Endothelial cell of umbilical vein (primary cell): ENCODE data around the gene FTCDNL1. TPM values are rescaled to one million over a fixed set of nuclear protein-coding genes. Genes with fewer than 3 reads are reported as not detected.

Source experiments
- BruUV-seq: library from RNA; stranded (reverse); fragments of 400-500 nt; replicated peaks from 2 replicates; lab custom pipeline; 2021; lab: Mats Ljungman, UMichigan
- CTCF ChIA-PET: fragments of 300-600, 350-600 bp; sonication (Branson Sonifier 250); formaldehyde crosslinking; loops from one replicate; lab custom pipeline; 2021; ENCODE audit warnings: antibody characterized with exemption, inconsistent platforms; lab: Charles Lee
- POLR2A ChIA-PET: fragments of 300-600, 350-600 bp; sonication (Branson Sonifier 250); formaldehyde crosslinking; loops from one replicate; lab custom pipeline; 2021; ENCODE audit warnings: antibody characterized with exemption, inconsistent platforms; lab: Charles Lee
- DNase-seq: peaks from one replicate; pipeline ENCODE4 v3.0.0-alpha.2; 2011; ENCODE audit warnings: low read depth, low spot score
- FAIRE-seq: peaks from 2 replicates; lab custom pipeline; 2011; peaks lifted over from hg19 to GRCh38; lab: Jason Lieb, UNC
- H2AFZ ChIP-seq: 2 replicates; pipeline ENCODE4 v1.6.0; 2012; ENCODE audit warnings: low read depth, low read length, control low read depth, inconsistent platforms
- H3K27ac ChIP-seq: 2 replicates; pipeline ENCODE4 v1.5.1; 2011; ENCODE audit warnings: low read depth, mild to moderate bottlenecking, control low read depth, low read length, moderate library complexity; ENCODE audit not compliant: insufficient read depth
- H3K27me3 ChIP-seq, 2 experiments: 2 replicates each; pipeline versions ENCODE4 v1.6.0 to v1.6.1; 2011; ENCODE audit warnings: low read length in 2 of 2, mixed read lengths in 1 of 2; ENCODE audit not compliant: control insufficient read depth in 2 of 2, insufficient read depth in 2 of 2
- H3K36me3 ChIP-seq, 2 experiments: 2 replicates in 1 of 2; 3 replicates in 1 of 2; pipeline ENCODE4 v1.5.1; 2011; ENCODE audit warnings: low read length in 2 of 2, mild to moderate bottlenecking in 1 of 2, moderate library complexity in 1 of 2; ENCODE audit not compliant: control insufficient read depth in 2 of 2, insufficient read depth in 2 of 2; ENCODE audit errors: extremely low read depth in 1 of 2
- H3K4me1 ChIP-seq: 3 replicates; pipeline ENCODE4 v1.5.1; 2011; ENCODE audit warnings: mild to moderate bottlenecking, low read length; ENCODE audit not compliant: control insufficient read depth, insufficient read depth; ENCODE audit errors: extremely low read depth
- H3K4me2 ChIP-seq: 2 replicates; pipeline ENCODE4 v1.6.1; 2011; ENCODE audit warnings: low read length, control low read depth, mixed read lengths; ENCODE audit not compliant: insufficient read depth
- H3K4me3 ChIP-seq, 3 experiments: fragments of 200-600 bp in 1 of 3; sonication (generic), shearing (Covaris generic) in 1 of 3; replicated peaks in 1 of 3; 2 replicates each; pipeline ENCODE4 v1.5.1; 2011 to 2016; ENCODE audit warnings: control low read depth in 3 of 3, low read length in 3 of 3, mild to moderate bottlenecking in 2 of 3, inconsistent platforms in 1 of 3, low read depth in 1 of 3, moderate library complexity in 1 of 3; ENCODE audit not compliant: insufficient read depth in 1 of 3
- H3K79me2 ChIP-seq: 2 replicates; pipeline ENCODE4 v1.6.0; 2012; ENCODE audit warnings: low read length, inconsistent platforms; ENCODE audit not compliant: control insufficient read depth, insufficient read depth
- H3K9ac ChIP-seq: replicated peaks from 2 replicates; pipeline ENCODE3; 2011; ENCODE audit warnings: low read length, control low read depth; ENCODE audit not compliant: insufficient read depth; ENCODE audit errors: extremely low read depth
- H3K9me1 ChIP-seq: replicated peaks from 3 replicates; pipeline ENCODE4 v1.6.0; 2011; ENCODE audit warnings: mild to moderate bottlenecking, low read length; ENCODE audit not compliant: control insufficient read depth, insufficient read depth; ENCODE audit errors: extremely low read depth
- H3K9me3 ChIP-seq: replicated peaks from 2 replicates; pipeline ENCODE4 v1.5.1; 2012; ENCODE audit warnings: low read length, inconsistent platforms; ENCODE audit not compliant: control insufficient read depth, insufficient read depth
- H4K20me1 ChIP-seq: replicated peaks from 2 replicates; pipeline ENCODE3; 2011; ENCODE audit warnings: mild to moderate bottlenecking, low read length; ENCODE audit not compliant: control insufficient read depth, insufficient read depth; ENCODE audit errors: extremely low read depth
- EZH2 ChIP-seq: IDR thresholded peaks from 2 replicates; pipeline ENCODE4 v1.6.1; 2012; ENCODE audit warnings: borderline replicate concordance, low read depth, mild to moderate bottlenecking, moderate library complexity, low read length, inconsistent platforms; ENCODE audit not compliant: severe bottlenecking
- FOS ChIP-seq: IDR thresholded peaks from 2 replicates; pipeline ENCODE4 v1.6.1; 2011; ENCODE audit warnings: mild to moderate bottlenecking, low read length, moderate library complexity, borderline replicate concordance; ENCODE audit not compliant: insufficient read depth
- GATA2 ChIP-seq: IDR thresholded peaks from 2 replicates; pipeline ENCODE4 v1.7.0; 2011; ENCODE audit warnings: low read depth, mild to moderate bottlenecking, moderate library complexity, mixed read lengths, low read length; ENCODE audit not compliant: insufficient read length, insufficient read depth
- JUN ChIP-seq: IDR thresholded peaks from 2 replicates; pipeline ENCODE4 v1.6.1; 2011; ENCODE audit warnings: borderline replicate concordance, low read depth; ENCODE audit not compliant: insufficient read length, insufficient read depth
- MYC ChIP-seq: IDR thresholded peaks from one replicate; pipeline ENCODE4 v1.6.1; 2011; ENCODE audit warnings: mild to moderate bottlenecking, low read depth, low read length
- POLR2A ChIP-seq: IDR thresholded peaks from 2 replicates; pipeline ENCODE4 v1.6.1; 2012; ENCODE audit warnings: low read depth, mild to moderate bottlenecking, control low read depth, low read length
- POLR2AphosphoS5 ChIP-seq: IDR thresholded peaks from 2 replicates; pipeline ENCODE4 v1.6.1; 2012; ENCODE audit warnings: low read depth, mild to moderate bottlenecking, control low read depth, low read length, moderate library complexity; ENCODE audit not compliant: insufficient read depth
- dilution Hi-C: fragments of 300-500 bp; cut with MboI; formaldehyde crosslinking; loops from one replicate; pipeline ENCODE4 v1.15.0; 2019; ENCODE audit warnings: low sequenced_read_pairs; ENCODE audit not compliant: extremely low pct_ligation_motif_present
- intact Hi-C: fragments of 100-400 bp; cut with micrococcal nuclease; formaldehyde crosslinking; loops from one replicate; pipeline ENCODE4 v1.10.0; 2022
- polyA plus RNA-seq, 4 experiments: library from polyadenylated mRNA; depleted of rRNA in 3 of 4; stranded (reverse) in 3 of 4; unstranded in 1 of 4; fragments of >200 nt; gene quantifications; 2 replicates each; pipeline versions ENCODE4 v1.2.1 to v1.2.3, GENCODE V29; 2011 to 2012; ENCODE audit warnings: missing spikeins in 1 of 4
- total RNA-seq: library from RNA; stranded (reverse); gene quantifications from 2 replicates; pipeline ENCODE4 v1.2.3, GENCODE V29; 2021
- TF ChIP-seq, protein P1 (sequence below): IDR thresholded peaks from 2 replicates; pipeline ENCODE4 v1.6.1; 2011; ENCODE audit not compliant: insufficient read depth, insufficient read length
- TF ChIP-seq, protein P2 (sequence below), 2 donors: IDR thresholded peaks; 1 replicate in 1 of 2; 2 replicates in 1 of 2; pipeline ENCODE4 v1.5.1; 2011; ENCODE audit warnings: low read length in 2 of 2, mild to moderate bottlenecking in 2 of 2, moderate library complexity in 2 of 2, control low read depth in 1 of 2, inconsistent platforms in 1 of 2, low read depth in 1 of 2; ENCODE audit not compliant: insufficient read depth in 1 of 2; ENCODE audit errors: extremely low read depth in 1 of 2

The FTCDNL1 gene
- total and polyA plus RNA-seq, 2 donors (not counting 3 experiments of a cell fraction or from before 2014, with no cell fraction given): 0.19 to 0.27 TPM

DNA sequence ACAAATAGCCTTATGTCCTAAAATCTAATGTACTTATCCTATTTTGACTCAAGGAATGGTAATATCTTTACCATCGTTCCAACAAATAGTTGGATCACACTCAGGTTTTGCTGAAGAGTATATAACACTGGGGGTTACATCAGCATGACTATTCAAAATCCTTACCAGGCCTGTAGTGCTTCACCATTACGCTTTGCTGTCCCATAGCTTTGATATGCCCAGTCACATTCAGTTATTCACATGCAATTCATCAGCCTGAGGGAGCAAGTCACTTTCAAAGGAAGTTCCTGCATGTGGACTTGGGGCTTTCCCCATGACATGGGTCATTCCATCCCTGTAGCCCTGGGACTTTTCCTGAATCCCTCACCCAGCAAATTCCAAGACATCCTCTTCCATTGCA lies 39.6 kb downstream of the FTCDNL1 start:
- Histone ChIP-seq H3K36me3 (no peaks in the 10 kb centered on the region), H3K27ac (no peak overlapping the region), H3K4me3 (no peak overlapping the region), H3K4me2 (no peak overlapping the region), H3K9me1 (no peaks in the 10 kb centered on the region), H3K4me1 (no peaks in the 10 kb centered on the region), H3K79me2 (no peaks in the 10 kb centered on the region), H3K9me3 (no peaks in the 10 kb centered on the region), H4K20me1 (no peaks in the 10 kb centered on the region), H2AFZ (no peak overlapping the region), H3K9ac (no peak overlapping the region), H3K27me3 (peaks cover 0 to 1% of the 10 kb centered on the region in 2 experiments)
- TF ChIP-seq MYC: no peak
- TF ChIP-seq FOS: no peak
- TF ChIP-seq, protein P1, sequence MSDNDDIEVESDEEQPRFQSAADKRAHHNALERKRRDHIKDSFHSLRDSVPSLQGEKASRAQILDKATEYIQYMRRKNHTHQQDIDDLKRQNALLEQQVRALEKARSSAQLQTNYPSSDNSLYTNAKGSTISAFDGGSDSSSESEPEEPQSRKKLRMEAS: no peak
- no peak for TF ChIP-seq POLR2AphosphoS5
- TF ChIP-seq, protein P2, sequence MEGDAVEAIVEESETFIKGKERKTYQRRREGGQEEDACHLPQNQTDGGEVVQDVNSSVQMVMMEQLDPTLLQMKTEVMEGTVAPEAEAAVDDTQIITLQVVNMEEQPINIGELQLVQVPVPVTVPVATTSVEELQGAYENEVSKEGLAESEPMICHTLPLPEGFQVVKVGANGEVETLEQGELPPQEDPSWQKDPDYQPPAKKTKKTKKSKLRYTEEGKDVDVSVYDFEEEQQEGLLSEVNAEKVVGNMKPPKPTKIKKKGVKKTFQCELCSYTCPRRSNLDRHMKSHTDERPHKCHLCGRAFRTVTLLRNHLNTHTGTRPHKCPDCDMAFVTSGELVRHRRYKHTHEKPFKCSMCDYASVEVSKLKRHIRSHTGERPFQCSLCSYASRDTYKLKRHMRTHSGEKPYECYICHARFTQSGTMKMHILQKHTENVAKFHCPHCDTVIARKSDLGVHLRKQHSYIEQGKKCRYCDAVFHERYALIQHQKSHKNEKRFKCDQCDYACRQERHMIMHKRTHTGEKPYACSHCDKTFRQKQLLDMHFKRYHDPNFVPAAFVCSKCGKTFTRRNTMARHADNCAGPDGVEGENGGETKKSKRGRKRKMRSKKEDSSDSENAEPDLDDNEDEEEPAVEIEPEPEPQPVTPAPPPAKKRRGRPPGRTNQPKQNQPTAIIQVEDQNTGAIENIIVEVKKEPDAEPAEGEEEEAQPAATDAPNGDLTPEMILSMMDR (IDR thresholded peaks at IDR 0.05; ENCODE audit: extremely low read depth in 1 of 2, insufficient read depth in 1 of 2, low read depth in 1 of 2, low read length in 2 of 2): no peak
- no peak for TF ChIP-seq EZH2
- TF ChIP-seq GATA2: no peak
- no peak for TF ChIP-seq JUN
- no peak for TF ChIP-seq POLR2A
- FAIRE-seq (no peak), DNase-seq (no peak)
- intact Hi-C loops: no loop called here
- CTCF ChIA-PET: interaction anchor here (1.3 kb wide), 1 partner anchor 16 kb away, joined by 3 read pairs; no protein-coding TSS in a partner anchor
- no TSS peak for BruUV-seq
- POLR2A ChIA-PET: no interaction called here
- dilution Hi-C loops: no loop called here
